Esophagus squamous epithelium (tissue), 4 donors: ENCODE measurements around the gene DPH7.

Experiments used
- CTCF ChIP-seq, 6 experiments: fragments of 450-650 bp in 4 of 6; fragments of 200-600 bp in 2 of 6; sonication (generic) in 2 of 6; IDR thresholded peaks; one replicate each; pipeline ENCODE4 v1.5.1; 2016 to 2019; ENCODE audit warnings: antibody characterized with exemption in 6 of 6, mild to moderate bottlenecking in 4 of 6, moderate library complexity in 4 of 6
- POLR2A ChIP-seq, 4 donors: fragments of 450-650 bp; IDR thresholded peaks; one replicate each; pipeline ENCODE4 v1.6.1; 2017; ENCODE audit warnings: antibody characterized with exemption in 4 of 4, mild to moderate bottlenecking in 4 of 4, moderate library complexity in 3 of 4

- TF ChIP-seq CTCF (IDR thresholded peaks at IDR 0.05) (no peak), POLR2A (IDR thresholded peaks at IDR 0.05) (no peak)
Observed at GRCh38 chr9:137574192-137574591, 4.5 kb downstream of the DPH7 start.
